Measurements from ENCODE around the gene MPRIP. TPM values are rescaled to one million over a fixed set of nuclear protein-coding genes. Genes with fewer than 3 reads are reported as not detected.

MPRIP gene
- total RNA-seq, 4 donors from 2014 or later, result 130 to 244 (median 155) TPM

- intact Hi-C loops (cut with DNase I), result no loop called here
- Histone ChIP-seq H3K27ac (peak overlapping the region; percentile 48 to 65 (median 56)), H3K36me3 (no peaks in the 10 kb centered on the region), H3K4me3 (replicated peaks in 1 of 3) (no peak overlapping the region), H3K27me3 (no peaks in the 10 kb centered on the region), H3K9me3 (no peaks in the 10 kb centered on the region), H3K4me1 (peaks cover 33 to 45% of the 10 kb centered on the region in 2 donors)
- WGBS, 2 donors, result 54 to 79% methylated on average over 8 to 10 of the region's 15 CpGs
- peak; percentile 24 to 50 for DNase-seq
- TF ChIP-seq CTCF (IDR thresholded peaks at IDR 0.05) (no peak), POLR2A (IDR thresholded peaks at IDR 0.05) (no peak)
Measured at GRCh38 chr17:17021194-17021863, 20.9 kb upstream of the MPRIP start.

- WGBS, 2 donors, result 97% methylated on average over 4 of the region's 4 CpGs; no CpG with 5 or more reads in 1 of the 2 donors
- Histone ChIP-seq H3K4me1 (peaks cover 33 to 45% of the 10 kb centered on the region in 2 donors), H3K9me3 (no peaks in the 10 kb centered on the region), H3K36me3 (no peaks in the 10 kb centered on the region), H3K4me3 (replicated peaks in 1 of 3) (no peak overlapping the region), H3K27me3 (no peaks in the 10 kb centered on the region), H3K27ac (peak overlapping the region in 2 of 3 donors; percentile 56 to 65)
- no peak for DNase-seq
- intact Hi-C loops (cut with DNase I), result no loop called here
- no peak for TF ChIP-seq POLR2A (IDR thresholded peaks at IDR 0.05)
- TF ChIP-seq CTCF (IDR thresholded peaks at IDR 0.05), result no peak
Measured at GRCh38 chr17:17022011-17022410, 20.2 kb upstream of the MPRIP start.

GRCh38 chr17:17022456-17022855, 19.8 kb upstream of the MPRIP start:
- H3K27me3 ChIP-seq, result no peaks in the 10 kb centered on the region
- H3K36me3 ChIP-seq, result no peaks in the 10 kb centered on the region
- H3K4me3 ChIP-seq (replicated peaks in 1 of 3), result no peak overlapping the region
- H3K9me3 ChIP-seq, result no peaks in the 10 kb centered on the region
- intact Hi-C loops (cut with DNase I), result no loop called here
- H3K4me1 ChIP-seq, result peaks cover 31 to 45% of the 10 kb centered on the region in 2 donors
- 87 to 97% methylated on average over 4 to 5 of the region's 5 CpGs for WGBS, 2 donors
- peak overlapping the region in 1 of 3 donors; percentile 22 for H3K27ac ChIP-seq
- DNase-seq, result no peak
- TF ChIP-seq CTCF (IDR thresholded peaks at IDR 0.05), result no peak
- TF ChIP-seq POLR2A (IDR thresholded peaks at IDR 0.05), result no peak

- Histone ChIP-seq H3K36me3 (no peaks in the 10 kb centered on the region), H3K27me3 (no peaks in the 10 kb centered on the region), H3K4me3 (replicated peaks in 1 of 3) (no peak overlapping the region), H3K4me1 (peaks cover 28 to 45% of the 10 kb centered on the region in 2 donors), H3K9me3 (no peaks in the 10 kb centered on the region), H3K27ac (peak overlapping the region in 1 of 3 donors; percentile 45)
- no peak for TF ChIP-seq CTCF (IDR thresholded peaks at IDR 0.05)
- TF ChIP-seq POLR2A (IDR thresholded peaks at IDR 0.05), result no peak
- intact Hi-C loops (cut with DNase I), result no loop called here
- 20 to 56% methylated on average over 1 to 6 of the region's 8 CpGs for WGBS, 2 donors
- DNase-seq, result peak; percentile 30 to 59
Measured at GRCh38 chr17:17024778-17025300, 17.4 kb upstream of the MPRIP start.

- peaks cover 23 to 41% of the 10 kb centered on the region in 2 donors for H3K4me1 ChIP-seq
- no peak overlapping the region for H3K4me3 ChIP-seq (replicated peaks in 1 of 3)
- H3K27ac ChIP-seq, result peak overlapping the region in 2 of 3 donors; percentile 45 to 60
- H3K36me3 ChIP-seq, result no peaks in the 10 kb centered on the region
- intact Hi-C loops (cut with DNase I), result no loop called here
- TF ChIP-seq POLR2A (IDR thresholded peaks at IDR 0.05) (no peak), CTCF (IDR thresholded peaks at IDR 0.05) (no peak)
- no peaks in the 10 kb centered on the region for H3K27me3 ChIP-seq
- WGBS, 2 donors, result 89 to 92% methylated on average over 4 to 5 of the region's 5 CpGs
- H3K9me3 ChIP-seq, result no peaks in the 10 kb centered on the region
- no peak for DNase-seq
Measured at GRCh38 chr17:17025621-17026020, 16.6 kb upstream of the MPRIP start.
